Adrenal gland (tissue), 5 donors: ENCODE measurements around the gene RNF112.

Experiments used
- CTCF ChIP-seq, 6 experiments: fragments of 450-650 bp in 4 of 6; fragments of 200-600 bp in 2 of 6; sonication (generic) in 1 of 6; IDR thresholded peaks; 1 replicate in 5 of 6; 2 replicates in 1 of 6; pipeline versions ENCODE4 v1.5.1 to v1.8.0; 2016 to 2021; ENCODE audit warnings: antibody characterized with exemption in 6 of 6, mild to moderate bottlenecking in 2 of 6, moderate library complexity in 1 of 6
- POLR2A ChIP-seq, 2 donors: fragments of 450-650 bp; IDR thresholded peaks; one replicate each; pipeline ENCODE4 v1.6.1; 2017; ENCODE audit warnings: antibody characterized with exemption in 2 of 2, mild to moderate bottlenecking in 2 of 2, moderate library complexity in 1 of 2
- donor health status: DM: no; HTN: no; CAD: no.

- TF ChIP-seq POLR2A (IDR thresholded peaks at IDR 0.05) = no peak
- TF ChIP-seq CTCF (IDR thresholded peaks at IDR 0.05) = no peak
Measured at GRCh38 chr17:19372866-19373504, 38.0 kb upstream of the RNF112 start.
